GM20431 (cell line): ENCODE measurements around the gene LRRC28.

Experiments
- in situ Hi-C: fragments of 300-500 bp; cut with MseI, MboI; formaldehyde crosslinking; loops from one replicate; pipeline ENCODE4 v1.15.0; 2020; ENCODE audit warnings: low sequenced_read_pairs; ENCODE audit not compliant: unreplicated experiment

LRRC28 gene

GRCh38 chr15:99430881-99431401 is 179.7 kb downstream of the LRRC28 start:
- in situ Hi-C loops: no loop called here

- in situ Hi-C loops: no loop called here
These were observed 180.4 kb downstream of the LRRC28 start for GRCh38 chr15:99431661-99432091.

- in situ Hi-C loops: no loop called here
These were observed 181.2 kb downstream of the LRRC28 start for GRCh38 chr15:99432271-99433025.

GRCh38 chr15:99433026-99433756 is 181.9 kb downstream of the LRRC28 start:
- in situ Hi-C loops: no loop called here

- in situ Hi-C loops: no loop called here
These were observed 182.6 kb downstream of the LRRC28 start for GRCh38 chr15:99433757-99434450.

- in situ Hi-C loops: no loop called here
These were observed 183.3 kb downstream of the LRRC28 start for GRCh38 chr15:99434506-99435112.

- in situ Hi-C loops: no loop called here
These were observed 183.9 kb downstream of the LRRC28 start for GRCh38 chr15:99435113-99435695.

GRCh38 chr15:99435877-99436541 is 184.7 kb downstream of the LRRC28 start:
- in situ Hi-C loops: no loop called here

GRCh38 chr15:99436542-99437314 is 185.4 kb downstream of the LRRC28 start:
- in situ Hi-C loops: no loop called here

- in situ Hi-C loops: no loop called here
These were observed 186.3 kb downstream of the LRRC28 start for GRCh38 chr15:99437315-99438223.

GRCh38 chr15:99438224-99438585 is 186.9 kb downstream of the LRRC28 start:
- in situ Hi-C loops: no loop called here

GRCh38 chr15:99438691-99439523 is 187.6 kb downstream of the LRRC28 start:
- in situ Hi-C loops: no loop called here

- in situ Hi-C loops: no loop called here
These were observed 188.2 kb downstream of the LRRC28 start for GRCh38 chr15:99439524-99439835.

- in situ Hi-C loops: no loop called here
These were observed 188.7 kb downstream of the LRRC28 start for GRCh38 chr15:99440029-99440428.
